Heart left ventricle (tissue), 13 donors: ENCODE data around the gene KIF16B.

Experiments used
- CTCF ChIP-seq, 12 donors: fragments of 200-600 bp; sonication (generic) in 4 of 12; IDR thresholded peaks; one replicate each; pipeline versions ENCODE4 v1.5.0 to v1.8.0; 2018 to 2022; ENCODE audit warnings: antibody characterized with exemption in 12 of 12, mild to moderate bottlenecking in 5 of 12
- POLR2A ChIP-seq, 2 donors: fragments of 450-650 bp; IDR thresholded peaks; one replicate each; pipeline ENCODE4 v1.6.1; 2017; ENCODE audit warnings: antibody characterized with exemption in 2 of 2, mild to moderate bottlenecking in 2 of 2, moderate library complexity in 2 of 2
- donor health status: ischemic (EF 13 %, LVEDD 7.1; RV severe dilation, severe dysfunction).
- donor health status: DM: no; HTN: yes; CAD: no.
- donor health status: DM: no; HTN: no; CAD: no.
- donor health status: ischemic (EF 25% LVEDD 6.9; RV normal size, moderate dysfunction).
- donor health status: ischemic (EF 25% LVEDD 5.7; RV mildly dilated, moderate dysfunction).
- donor health status: ischemic (EF 35%, LVEDD 5.7; RV mildly dilated, moderate dysfunction).
- donor health status: nonischemic (EF 11% LVEDD 7.7; RV severe dilation, severe dysfunction).
- donor health status: DM: yes; HTN: yes; CAD: no.
- donor health status: PGD.
- donor health status: ischemic (EF 29% LVEDD 5.4; RV normal size, mild dysfunction).
- donor health status: nonischemic (EF 23%, LVEDD 6.1; RV moderate dilation, normal function).

- TF ChIP-seq CTCF (IDR thresholded peaks at IDR 0.05) (no peak), POLR2A (IDR thresholded peaks at IDR 0.05) (no peak)
Measured at GRCh38 chr20:16236589-16237241, 336.5 kb downstream of the KIF16B start.
